Fibroblast of skin of back (primary cell): ENCODE measurements around the gene DCDC2.
"Not testable (repeated sequence)": the region's sequence is repeated elsewhere in the genome, so short reads cannot be mapped to it uniquely, and the experiment has no call there.

Experiments
- DNase-seq: peaks from one replicate; pipeline ENCODE4 v3.0.0-alpha.2; 2013

The DCDC2 gene

GRCh38 chr6:24255676-24256075 is 102.2 kb downstream of the DCDC2 start:
- DNase-seq = no peak

GRCh38 chr6:24253360-24253759 is 104.5 kb downstream of the DCDC2 start:
- DNase-seq = no peak

DNA sequence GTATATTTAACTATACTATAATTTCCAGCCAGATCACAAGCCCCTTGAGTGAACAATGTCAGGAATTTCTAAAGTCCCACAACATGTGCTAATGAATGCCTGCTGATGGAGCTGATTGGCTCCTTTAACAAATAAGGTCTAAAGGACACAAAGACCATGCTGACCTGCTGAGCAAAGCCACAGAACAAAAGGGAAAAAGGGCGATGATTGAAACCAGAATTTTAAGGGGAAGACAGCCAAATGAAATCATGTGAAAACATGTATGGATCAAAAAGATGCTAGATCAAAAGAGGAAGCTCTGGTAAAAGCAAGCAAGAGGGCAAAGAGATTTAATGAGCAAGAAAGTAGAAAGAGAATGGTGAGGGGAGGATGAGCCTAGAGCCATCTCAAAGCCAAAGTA is 105.6 kb downstream of the DCDC2 start:
- DNase-seq = no peak

DNA sequence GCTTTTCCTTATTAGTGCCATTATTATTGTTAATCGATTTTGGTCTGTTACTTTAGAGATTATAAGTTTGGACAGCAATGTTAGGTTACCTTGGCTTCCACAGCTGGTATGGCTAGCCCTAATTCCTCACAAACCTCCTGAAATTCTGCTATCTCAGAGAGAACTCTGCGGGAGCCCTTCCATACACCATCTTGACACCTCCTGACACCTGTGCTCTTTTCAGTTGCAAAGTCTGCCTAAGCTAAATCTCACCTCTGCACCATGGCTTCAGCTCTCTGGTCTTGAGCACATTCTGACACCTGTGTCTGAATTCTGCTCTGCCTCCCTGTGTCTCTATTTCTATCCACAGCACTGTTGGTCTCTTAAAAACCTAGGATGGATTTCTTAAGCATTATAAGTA is 106.5 kb downstream of the DCDC2 start:
- no peak for DNase-seq

- no peak for DNase-seq
These were observed 107.9 kb downstream of the DCDC2 start for GRCh38 chr6:24249926-24250325.

- no peak for DNase-seq
These were observed 112.6 kb downstream of the DCDC2 start for GRCh38 chr6:24245275-24245674.

DNA sequence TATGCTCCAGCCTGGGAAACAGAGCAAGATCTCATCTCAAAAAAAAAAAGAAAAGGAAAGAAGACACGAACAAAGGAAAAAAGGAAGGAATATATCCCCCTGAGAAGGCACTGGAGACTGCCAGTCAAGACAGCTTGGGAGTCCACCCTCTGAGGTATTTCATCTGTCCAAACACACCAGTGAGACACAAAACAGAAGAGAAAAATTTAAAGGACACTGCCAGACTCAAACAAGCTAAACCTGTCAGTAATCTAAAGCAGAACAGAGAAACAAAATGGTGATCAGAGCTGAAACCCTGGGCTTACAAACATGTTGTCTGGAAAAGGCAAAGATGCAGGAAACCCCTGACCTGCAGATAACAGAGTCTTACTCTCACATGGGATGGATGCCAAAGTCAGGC is 114.9 kb downstream of the DCDC2 start:
- no peak for DNase-seq

GRCh38 chr6:24241779-24242178 is 116.1 kb downstream of the DCDC2 start:
- DNase-seq = not testable (repeated sequence)

GRCh38 chr6:24240943-24241342 is 116.9 kb downstream of the DCDC2 start:
- no peak for DNase-seq

- no peak for DNase-seq
These were observed 117.4 kb downstream of the DCDC2 start for GRCh38 chr6:24240380-24240928.

DNA sequence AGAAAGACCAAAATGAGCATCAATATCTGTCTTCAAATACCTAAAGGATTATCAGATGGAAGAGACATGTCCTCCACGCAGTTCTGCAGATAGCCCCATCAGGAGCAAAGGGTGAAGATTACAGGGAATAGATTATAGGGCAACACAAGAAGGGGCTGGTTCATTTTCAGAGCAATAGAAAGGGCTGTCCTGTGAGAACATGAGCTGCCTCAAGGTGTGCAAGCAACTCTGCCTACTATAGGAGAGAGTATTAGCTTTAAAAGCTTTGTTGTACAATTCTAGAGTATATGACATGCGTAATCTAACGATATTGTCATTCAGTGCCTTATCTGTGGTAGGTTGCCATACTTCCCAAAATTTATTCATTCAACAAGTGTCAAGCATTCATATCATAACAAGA is 119.2 kb downstream of the DCDC2 start:
- DNase-seq = no peak

GRCh38 chr6:24236779-24237178 is 121.1 kb downstream of the DCDC2 start:
- DNase-seq = not testable (repeated sequence)

GRCh38 chr6:24233813-24234442 is 123.9 kb downstream of the DCDC2 start:
- no peak for DNase-seq

DNA sequence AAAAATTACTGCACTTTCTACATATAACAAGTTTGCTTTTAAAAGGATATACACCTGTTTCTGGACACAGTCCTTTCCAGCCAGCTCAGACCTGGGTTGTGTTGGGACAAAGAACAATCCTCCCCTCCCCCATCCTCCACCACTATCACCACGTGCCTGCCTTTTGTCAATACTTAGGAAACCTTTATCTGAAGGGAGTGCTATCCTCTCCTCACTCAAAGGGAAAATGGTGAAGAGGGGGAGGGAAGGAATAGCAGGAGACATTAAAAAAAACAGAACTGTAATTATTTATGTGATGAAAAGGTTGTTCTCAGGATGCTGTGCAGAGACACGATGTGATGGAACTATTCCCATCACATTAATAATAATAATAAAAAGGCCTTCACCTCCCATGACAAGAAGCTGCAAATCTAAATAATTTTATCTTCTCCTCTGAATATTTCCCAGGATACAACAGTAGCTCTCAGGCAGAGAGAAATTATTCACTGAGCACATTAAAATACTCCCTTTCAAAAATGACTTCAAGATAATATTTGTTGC is 126.4 kb downstream of the DCDC2 start:
- DNase-seq = no peak

DNA sequence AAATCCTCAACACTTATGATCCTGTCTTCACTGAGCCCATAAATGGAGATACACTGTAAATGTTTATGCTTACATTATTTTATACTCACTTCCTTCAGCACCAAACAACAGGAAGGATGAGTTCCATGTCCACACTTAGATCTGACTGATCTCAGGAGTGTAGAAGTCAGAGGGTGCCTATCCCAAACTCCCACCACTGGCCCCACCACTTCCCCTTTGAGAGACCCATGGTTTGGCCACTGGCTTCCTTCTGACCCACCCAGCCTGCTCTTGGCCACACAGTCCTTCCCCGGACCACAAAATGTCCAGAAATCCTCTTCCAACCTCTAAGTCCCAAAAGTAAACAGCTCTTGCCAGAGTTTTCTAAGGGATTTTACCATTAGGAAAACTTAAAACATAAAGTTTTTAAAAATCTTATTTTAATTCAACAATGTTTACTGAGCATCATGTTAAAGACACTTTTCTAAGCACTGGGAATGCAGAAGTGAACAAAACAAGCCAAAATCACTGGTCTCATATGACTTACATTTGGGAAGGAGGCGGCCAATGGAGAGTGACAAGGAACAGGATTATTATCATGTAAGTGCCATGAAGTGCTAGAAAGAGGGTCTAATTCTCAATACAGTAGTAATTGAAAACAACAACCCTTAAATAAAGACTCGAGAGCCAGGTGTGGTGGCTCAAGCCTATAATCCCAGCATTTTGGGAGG is 128.0 kb downstream of the DCDC2 start:
- no peak for DNase-seq

- DNase-seq = peak; percentile 8
These were observed 129.1 kb downstream of the DCDC2 start for GRCh38 chr6:24228681-24229255.

DNA sequence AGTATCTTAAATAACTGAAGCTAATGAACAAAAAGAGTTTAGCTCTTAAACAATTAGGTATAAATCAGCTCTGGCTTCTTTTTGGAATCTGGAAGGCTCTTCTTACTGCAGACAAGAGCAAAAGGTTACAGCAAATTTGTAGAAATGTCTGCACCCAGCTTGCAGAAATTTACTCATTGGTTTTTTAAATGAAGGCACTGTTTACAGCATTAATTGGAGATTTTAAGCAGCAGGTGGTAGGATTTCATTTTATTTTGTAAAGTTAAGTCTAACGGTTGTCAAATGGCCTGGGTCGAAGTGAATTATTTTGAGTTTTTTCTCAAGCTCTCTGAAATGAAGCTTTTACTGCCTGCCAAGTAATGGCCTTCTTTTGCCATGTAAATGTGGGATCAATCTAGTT is 129.7 kb downstream of the DCDC2 start:
- no peak for DNase-seq

GRCh38 chr6:24227556-24227955 is 130.3 kb downstream of the DCDC2 start:
- no peak for DNase-seq

- no peak for DNase-seq
These were observed 131.3 kb downstream of the DCDC2 start for GRCh38 chr6:24226541-24226940.

DNA sequence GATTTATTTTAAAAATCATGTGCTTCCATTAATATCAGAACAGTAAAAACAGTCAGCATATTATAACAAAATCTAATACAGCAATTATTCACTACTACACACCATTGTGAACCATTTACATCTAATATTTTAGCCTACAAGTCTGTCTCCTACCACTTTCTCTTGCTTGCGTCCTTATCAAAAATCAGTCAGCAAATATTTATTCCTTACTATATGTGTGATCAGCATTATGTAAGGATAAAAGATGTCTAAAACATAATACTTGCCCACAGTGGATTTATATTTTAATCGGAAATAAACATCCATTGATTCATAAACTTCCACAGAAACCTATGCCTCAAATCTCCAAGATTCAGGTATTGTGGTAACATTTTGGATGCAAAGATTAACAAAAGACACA is 132.0 kb downstream of the DCDC2 start:
- DNase-seq = no peak

DNA sequence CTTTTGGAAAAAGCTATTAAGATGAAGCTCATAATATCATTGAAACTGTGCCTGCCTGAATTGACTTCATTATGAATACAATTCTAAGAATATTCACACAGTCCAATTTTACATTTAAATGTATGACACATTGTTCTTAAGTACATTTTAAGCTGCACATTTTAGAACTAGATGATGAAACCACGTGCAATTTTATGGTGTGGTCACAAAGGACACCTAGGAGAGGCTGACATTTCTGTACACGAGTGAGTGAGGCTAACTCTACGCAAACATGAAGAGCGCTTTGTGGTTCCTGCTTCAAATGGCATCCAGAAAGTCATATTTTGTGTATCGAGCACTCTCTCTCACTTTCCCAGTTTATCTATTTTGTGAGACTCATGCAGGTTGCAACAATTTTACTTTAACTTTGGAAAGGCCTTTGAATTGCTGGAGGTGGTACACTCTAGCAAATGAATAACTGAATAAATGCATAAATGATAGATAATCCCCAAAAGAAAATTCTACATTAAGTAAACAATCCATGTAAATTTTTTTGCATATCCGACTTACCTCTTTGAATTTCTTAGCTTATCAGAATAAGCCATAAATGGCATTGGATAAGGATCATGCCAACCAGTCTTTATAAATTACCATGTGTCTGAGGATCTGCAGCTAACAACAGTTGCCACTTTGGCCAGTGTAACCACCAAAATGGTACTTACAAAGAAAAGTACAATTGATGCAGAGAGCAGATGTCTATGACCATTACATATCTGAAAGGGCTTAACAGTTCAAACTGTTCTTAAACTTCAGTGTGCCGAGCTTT is 134.5 kb downstream of the DCDC2 start:
- peak; percentile 1 for DNase-seq

DNA sequence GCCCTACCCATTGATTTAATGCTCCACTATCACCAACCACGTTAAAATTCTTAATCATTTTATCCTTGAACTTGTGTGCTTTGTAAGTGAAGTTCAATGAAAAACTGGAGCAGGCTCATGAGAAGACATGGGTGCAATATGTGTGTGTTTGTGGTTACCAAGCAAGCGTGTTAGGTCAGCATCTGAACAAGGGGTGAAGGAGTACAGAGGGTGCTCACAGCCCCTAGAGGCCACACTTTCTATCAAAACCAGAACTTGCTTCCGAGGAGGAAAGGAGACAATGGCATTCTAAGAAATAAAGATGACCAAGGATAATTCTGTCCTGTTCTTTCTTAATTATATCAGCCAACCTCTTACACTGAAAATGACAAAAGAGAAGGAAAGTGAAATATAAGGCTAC is 138.2 kb downstream of the DCDC2 start:
- no peak for DNase-seq

DNA sequence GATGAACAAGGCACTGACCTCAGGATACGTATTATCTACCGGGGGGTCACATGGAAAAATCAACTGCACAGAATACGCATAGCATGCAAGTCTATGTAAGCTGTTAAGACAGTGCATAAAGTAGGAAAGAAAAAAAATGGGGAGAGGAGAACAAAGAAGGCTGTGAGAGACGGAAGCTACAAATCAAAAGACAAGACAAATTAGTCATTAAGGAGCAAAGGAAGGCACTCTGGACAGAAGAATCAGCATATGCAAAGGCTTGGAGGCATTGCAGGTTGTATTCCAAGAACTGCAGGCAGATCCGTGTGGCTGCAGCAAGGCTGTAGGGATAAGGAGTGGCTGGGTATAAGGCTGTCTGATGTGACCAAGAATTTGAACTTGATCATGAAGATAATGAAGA is 142.9 kb downstream of the DCDC2 start:
- no peak for DNase-seq
